Activated T-helper 17 cell treated with anti-CD3 and anti-CD28 coated beads, Interleukin-2, amount 50 U/mL, for 72 hours (primary cell): ENCODE measurements around the gene OR9A4. TPM values are rescaled to one million over a fixed set of nuclear protein-coding genes. Genes with fewer than 3 reads are reported as not detected.
A peak's percentile ranks its signal among the peaks of the same experiment; 100 is the strongest.

Source experiments
- ATAC-seq: fragments of 150-1000 bp; cut with Tn5 transposase; replicated peaks from 2 replicates; pipeline ENCODE4 v1.10.0; 2021; ENCODE audit warnings: mild to moderate bottlenecking, moderate library complexity
- H3K27ac Mint-ChIP-seq: one replicate; pipeline ENCODE4 v1.8.0; 2022; ENCODE audit warnings: mixed read lengths
- H3K27me3 Mint-ChIP-seq: one replicate; pipeline ENCODE4 v1.8.0; 2022; ENCODE audit warnings: mixed read lengths
- H3K36me3 Mint-ChIP-seq: one replicate; pipeline ENCODE4 v1.8.0; 2022; ENCODE audit warnings: low read depth, mild to moderate bottlenecking, mixed read lengths
- H3K4me1 Mint-ChIP-seq: one replicate; pipeline ENCODE4 v1.8.0; 2022; ENCODE audit warnings: mixed read lengths
- H3K4me3 Mint-ChIP-seq: one replicate; pipeline ENCODE4 v1.8.0; 2022; ENCODE audit warnings: mild to moderate bottlenecking, mixed read lengths
- H3K9me3 Mint-ChIP-seq: one replicate; pipeline ENCODE4 v1.8.0; 2022; ENCODE audit warnings: mixed read lengths
- total RNA-seq, 2 donors: library from RNA; stranded (reverse); gene quantifications; one replicate each; pipeline ENCODE4 v1.2.3, GENCODE V29; 2022

The OR9A4 gene
- total RNA-seq, 2 donors from 2014 or later: 0.58 TPM; not detected in 1

- ATAC-seq: no peak
- no peaks in the 10 kb centered on the region for H3K4me1 Mint-ChIP-seq
- H3K27me3 Mint-ChIP-seq: peaks cover 6% of the 10 kb centered on the region
- H3K9me3 Mint-ChIP-seq: no peaks in the 10 kb centered on the region
- H3K4me3 Mint-ChIP-seq: no peak overlapping the region
- no peaks in the 10 kb centered on the region for H3K36me3 Mint-ChIP-seq
- H3K27ac Mint-ChIP-seq: no peak overlapping the region
Measured at GRCh38 chr7:141920281-141920680, 4.1 kb downstream of the OR9A4 start.

GRCh38 chr7:141928146-141928844, 12.1 kb downstream of the OR9A4 start:
- Mint-ChIP-seq H3K4me1 (no peaks in the 10 kb centered on the region), H3K9me3 (peaks cover 3% of the 10 kb centered on the region), H3K27me3 (peaks cover 5% of the 10 kb centered on the region), H3K4me3 (no peak overlapping the region), H3K27ac (no peak overlapping the region), H3K36me3 (no peaks in the 10 kb centered on the region)
- no peak for ATAC-seq

GRCh38 chr7:141928845-141929195, 12.6 kb downstream of the OR9A4 start:
- no peak for ATAC-seq
- Mint-ChIP-seq H3K4me3 (no peak overlapping the region), H3K36me3 (no peaks in the 10 kb centered on the region), H3K27ac (no peak overlapping the region), H3K9me3 (peaks cover 3% of the 10 kb centered on the region), H3K27me3 (peaks cover 5% of the 10 kb centered on the region), H3K4me1 (no peaks in the 10 kb centered on the region)

GRCh38 chr7:141930211-141930610, 14.0 kb downstream of the OR9A4 start:
- H3K36me3 Mint-ChIP-seq: no peaks in the 10 kb centered on the region
- H3K27ac Mint-ChIP-seq: no peak overlapping the region
- ATAC-seq: no peak
- H3K27me3 Mint-ChIP-seq: peaks cover 5% of the 10 kb centered on the region
- peaks cover 3% of the 10 kb centered on the region for H3K9me3 Mint-ChIP-seq
- no peaks in the 10 kb centered on the region for H3K4me1 Mint-ChIP-seq
- H3K4me3 Mint-ChIP-seq: no peak overlapping the region

- H3K36me3 Mint-ChIP-seq: no peaks in the 10 kb centered on the region
- H3K27me3 Mint-ChIP-seq: peaks cover 7% of the 10 kb centered on the region
- H3K9me3 Mint-ChIP-seq: peaks cover 11% of the 10 kb centered on the region
- ATAC-seq: no peak
- no peak overlapping the region for H3K27ac Mint-ChIP-seq
- H3K4me3 Mint-ChIP-seq: no peak overlapping the region
- no peaks in the 10 kb centered on the region for H3K4me1 Mint-ChIP-seq
Measured at GRCh38 chr7:141941075-141941474, 24.9 kb downstream of the OR9A4 start.

DNA sequence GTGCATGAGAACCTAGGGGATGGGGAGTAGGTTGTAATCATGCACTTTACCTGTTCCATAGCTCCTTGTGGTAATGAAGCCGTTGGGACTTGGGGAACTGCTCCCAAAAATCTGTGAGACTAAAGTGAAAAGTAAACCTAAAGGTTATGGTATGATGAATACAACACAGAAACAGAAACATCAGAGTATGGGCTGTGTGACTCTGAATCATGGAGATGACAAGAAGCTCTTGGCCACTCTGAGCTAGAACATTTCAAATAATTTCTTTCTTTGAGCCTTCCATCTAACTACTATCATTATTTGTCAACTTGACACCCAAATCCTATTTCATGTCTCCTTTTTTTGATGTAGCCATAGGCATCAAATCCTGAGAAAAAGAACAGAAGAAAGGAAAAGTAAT, 27.6 kb downstream of the OR9A4 start:
- Mint-ChIP-seq H3K27ac (no peak overlapping the region), H3K9me3 (peaks cover 11% of the 10 kb centered on the region), H3K36me3 (no peaks in the 10 kb centered on the region), H3K4me3 (no peak overlapping the region), H3K4me1 (no peaks in the 10 kb centered on the region), H3K27me3 (peaks cover 6% of the 10 kb centered on the region)
- ATAC-seq: no peak

DNA sequence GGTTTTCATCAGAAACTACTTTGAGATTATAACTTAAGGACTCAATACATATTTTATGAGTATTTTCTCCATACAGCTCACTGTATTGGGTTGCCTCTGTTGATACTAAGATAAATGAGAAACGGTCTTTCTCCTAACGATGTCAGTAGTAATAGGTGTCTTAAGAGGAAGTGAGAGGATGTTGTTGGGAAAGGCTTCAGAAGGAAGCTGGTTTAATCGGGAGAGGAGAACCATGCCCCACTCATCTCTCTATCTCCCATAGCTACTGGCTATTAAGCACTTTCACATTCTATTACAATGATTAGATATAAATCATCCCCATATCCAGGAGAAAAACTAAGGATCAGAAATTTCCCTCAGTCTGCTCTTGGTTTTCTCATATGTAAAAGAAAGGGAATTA, 28.6 kb downstream of the OR9A4 start:
- Mint-ChIP-seq H3K4me3 (no peak overlapping the region), H3K36me3 (no peaks in the 10 kb centered on the region), H3K27ac (no peak overlapping the region), H3K27me3 (peaks cover 6% of the 10 kb centered on the region), H3K9me3 (peaks cover 7% of the 10 kb centered on the region), H3K4me1 (no peaks in the 10 kb centered on the region)
- no peak for ATAC-seq

DNA sequence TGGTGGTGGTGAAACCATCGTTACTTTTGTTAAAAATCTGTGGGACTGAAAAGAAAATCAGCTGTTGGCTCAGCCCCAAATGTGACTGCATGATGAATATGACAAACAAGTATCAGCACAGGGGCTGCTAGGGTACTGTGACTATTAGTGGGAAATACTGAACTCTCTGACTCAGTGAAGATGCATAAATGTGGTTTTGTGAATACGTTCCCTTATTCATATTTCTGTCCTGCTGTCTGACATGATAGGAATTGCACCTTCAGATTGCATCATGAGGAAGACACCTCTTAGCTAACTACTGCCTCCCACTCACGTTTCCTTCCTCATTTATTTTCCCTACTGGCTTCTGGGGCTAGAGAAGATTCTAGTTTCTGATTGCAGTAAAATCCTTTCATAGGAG, 29.2 kb downstream of the OR9A4 start:
- H3K27me3 Mint-ChIP-seq: peaks cover 10% of the 10 kb centered on the region
- H3K9me3 Mint-ChIP-seq: peaks cover 7% of the 10 kb centered on the region
- H3K4me1 Mint-ChIP-seq: no peaks in the 10 kb centered on the region
- H3K4me3 Mint-ChIP-seq: no peak overlapping the region
- H3K27ac Mint-ChIP-seq: no peak overlapping the region
- no peaks in the 10 kb centered on the region for H3K36me3 Mint-ChIP-seq
- peak; percentile 58 for ATAC-seq

DNA sequence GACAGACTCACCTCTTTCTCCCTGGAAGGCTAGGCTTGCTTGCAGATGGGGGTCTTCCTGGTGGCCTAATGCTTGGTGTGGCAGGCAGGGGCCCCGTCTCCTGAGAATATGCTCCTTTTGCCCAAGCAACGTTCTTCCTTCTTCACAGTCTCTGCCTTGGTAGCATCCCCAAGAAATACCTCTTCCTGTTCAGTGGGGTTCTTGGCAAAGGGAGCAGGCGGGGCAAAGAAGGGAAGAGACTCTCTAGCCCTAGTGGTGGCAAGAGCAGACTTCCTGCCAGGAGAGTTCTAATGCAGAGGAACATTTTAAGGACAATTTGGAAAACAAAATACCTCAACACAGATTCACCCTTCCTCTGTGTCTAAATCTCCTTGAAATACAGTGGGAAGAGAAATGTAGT, 30.6 kb downstream of the OR9A4 start, which contains the start of gene CLEC5A:
Gene CLEC5A (minus strand): TSS at position 179 of the 400 bp plus-strand sequence. CDS start 682 bp downstream, outside the sequence.
- peaks cover 9% of the 10 kb centered on the region for H3K27me3 Mint-ChIP-seq
- H3K9me3 Mint-ChIP-seq: no peaks in the 10 kb centered on the region

DNA sequence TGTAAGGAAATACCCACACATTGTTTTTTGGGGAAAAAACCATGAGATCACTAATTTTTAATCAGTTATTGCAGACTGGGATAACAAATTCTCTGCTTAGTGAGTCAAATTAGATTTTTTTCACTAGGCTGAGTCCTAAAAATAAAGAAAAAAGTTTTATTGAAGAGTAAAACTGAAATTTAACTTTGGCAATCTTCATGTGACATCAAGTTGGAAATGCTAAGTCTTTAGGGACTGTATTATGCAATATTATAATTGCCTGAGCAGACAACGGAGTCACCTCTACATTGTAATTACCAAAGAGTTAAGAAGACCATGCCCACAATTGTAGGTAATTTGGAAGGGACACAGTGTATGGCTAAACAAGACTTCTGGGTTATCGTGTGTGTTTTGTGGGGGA, 32.8 kb downstream of the OR9A4 start:
- ATAC-seq: no peak
- Mint-ChIP-seq H3K27me3 (peaks cover 14% of the 10 kb centered on the region), H3K36me3 (no peaks in the 10 kb centered on the region), H3K27ac (no peak overlapping the region), H3K4me1 (no peaks in the 10 kb centered on the region), H3K9me3 (no peaks in the 10 kb centered on the region), H3K4me3 (no peak overlapping the region)

More for the DNA sequence above, 30.6 kb downstream of the OR9A4 start, which contains the start of gene CLEC5A:
- Mint-ChIP-seq H3K27ac (no peak within 1 kb of the TSS), H3K4me3 (no peak within 1 kb of the TSS), H3K36me3 (no peaks in the 10 kb centered on the region), H3K4me1 (no peaks in the 10 kb centered on the region)
- ATAC-seq: no peak

- Mint-ChIP-seq H3K27me3 (peaks cover 17% of the 10 kb centered on the region), H3K4me1 (no peaks in the 10 kb centered on the region), H3K4me3 (no peak overlapping the region), H3K36me3 (no peaks in the 10 kb centered on the region), H3K9me3 (no peaks in the 10 kb centered on the region), H3K27ac (no peak overlapping the region)
- no peak for ATAC-seq
Measured at GRCh38 chr7:141949451-141949850, 33.3 kb downstream of the OR9A4 start.

DNA sequence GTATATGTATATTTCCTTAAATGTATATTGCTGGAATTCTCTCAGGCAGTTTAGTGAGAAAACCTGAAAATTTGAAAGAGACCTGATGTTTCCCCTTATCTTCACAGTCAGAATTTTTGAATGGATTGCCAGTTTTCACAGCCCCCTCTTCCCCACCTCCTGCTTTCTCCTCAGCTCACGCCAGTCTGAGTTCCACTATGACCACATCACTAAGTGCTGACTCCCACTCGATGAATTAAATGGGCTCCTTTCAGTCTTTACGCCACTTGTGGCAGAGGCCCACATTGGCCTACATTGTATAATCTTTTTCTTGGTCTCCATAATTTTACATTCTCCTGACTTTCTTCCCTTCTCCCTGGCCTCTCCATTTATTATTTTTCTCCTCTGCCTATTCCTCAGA, 33.7 kb downstream of the OR9A4 start:
- Mint-ChIP-seq H3K36me3 (no peaks in the 10 kb centered on the region), H3K4me1 (no peaks in the 10 kb centered on the region), H3K4me3 (no peak overlapping the region), H3K9me3 (no peaks in the 10 kb centered on the region), H3K27ac (no peak overlapping the region), H3K27me3 (peaks cover 21% of the 10 kb centered on the region)
- no peak for ATAC-seq

DNA sequence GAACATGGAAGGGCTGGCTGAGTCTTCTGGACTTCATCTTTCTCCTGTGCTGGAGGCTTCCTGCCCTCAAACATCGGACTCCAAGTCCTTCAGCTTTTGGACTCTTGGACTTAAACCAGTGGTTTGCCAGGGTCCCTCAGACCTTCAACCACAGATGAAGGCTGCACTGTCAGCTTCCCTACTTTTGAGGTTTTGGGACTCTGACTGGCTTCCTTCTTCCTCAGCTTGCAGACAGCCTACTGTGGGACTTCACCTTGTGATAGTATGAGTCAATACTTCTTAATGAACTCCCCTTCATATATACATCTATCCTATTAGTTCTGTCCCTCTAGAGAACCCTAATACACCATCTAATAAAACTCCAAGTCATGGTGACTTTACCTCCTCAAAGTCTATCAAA, 34.6 kb downstream of the OR9A4 start:
- no peak for ATAC-seq
- Mint-ChIP-seq H3K4me3 (no peak overlapping the region), H3K27ac (no peak overlapping the region), H3K36me3 (no peaks in the 10 kb centered on the region), H3K9me3 (no peaks in the 10 kb centered on the region), H3K4me1 (no peaks in the 10 kb centered on the region), H3K27me3 (peaks cover 21% of the 10 kb centered on the region)

DNA sequence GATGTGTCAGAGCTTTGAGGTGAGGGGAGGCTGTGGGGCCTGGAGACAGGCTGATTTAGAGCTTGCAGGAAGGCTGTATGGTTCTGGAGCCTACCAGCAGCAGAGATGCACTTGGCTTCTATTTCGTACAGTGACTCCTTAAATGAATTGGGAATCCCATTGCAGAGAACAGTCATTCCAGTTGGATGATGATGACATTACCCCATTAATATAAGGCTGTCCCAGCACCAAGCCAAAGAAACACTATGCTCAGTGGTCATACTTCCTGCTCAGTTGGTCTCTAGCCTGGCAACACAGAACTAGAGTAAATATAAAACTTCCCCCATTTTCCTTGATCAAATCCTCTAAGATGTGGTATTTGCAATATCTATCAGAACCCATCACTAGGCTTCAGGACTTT, 36.3 kb downstream of the OR9A4 start:
- no peak for ATAC-seq
- Mint-ChIP-seq H3K4me1 (no peaks in the 10 kb centered on the region), H3K27me3 (peaks cover 21% of the 10 kb centered on the region), H3K4me3 (no peak overlapping the region), H3K9me3 (no peaks in the 10 kb centered on the region), H3K36me3 (no peaks in the 10 kb centered on the region), H3K27ac (no peak overlapping the region)

GRCh38 chr7:141954334-141954733, 38.1 kb downstream of the OR9A4 start:
- no peaks in the 10 kb centered on the region for H3K9me3 Mint-ChIP-seq
- H3K4me1 Mint-ChIP-seq: no peaks in the 10 kb centered on the region
- no peak overlapping the region for H3K27ac Mint-ChIP-seq
- peaks cover 21% of the 10 kb centered on the region for H3K27me3 Mint-ChIP-seq
- no peaks in the 10 kb centered on the region for H3K36me3 Mint-ChIP-seq
- no peak overlapping the region for H3K4me3 Mint-ChIP-seq
- ATAC-seq: no peak

DNA sequence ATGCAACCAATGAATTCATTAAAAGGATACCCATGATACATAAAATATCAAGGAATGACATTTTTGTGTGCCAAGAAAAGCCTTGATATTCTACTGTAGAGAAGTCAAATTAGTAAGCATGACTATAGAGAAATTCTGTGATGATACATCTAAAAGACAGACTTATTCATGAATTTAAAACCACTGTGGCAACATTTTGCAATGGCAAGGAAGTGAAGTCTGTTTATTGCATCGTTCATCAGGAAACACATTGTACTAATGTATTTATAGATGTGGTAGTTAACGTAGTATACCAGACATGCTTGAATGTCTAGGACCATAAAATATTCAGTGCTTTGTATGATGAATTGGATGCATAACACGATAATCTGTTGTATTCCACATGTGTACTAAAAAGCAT, 39.9 kb downstream of the OR9A4 start:
- Mint-ChIP-seq H3K36me3 (no peaks in the 10 kb centered on the region), H3K9me3 (no peaks in the 10 kb centered on the region), H3K27me3 (peaks cover 16% of the 10 kb centered on the region), H3K4me1 (no peaks in the 10 kb centered on the region), H3K27ac (no peak overlapping the region), H3K4me3 (no peak overlapping the region)
- ATAC-seq: no peak
